OCI-LY3 (cell line): ENCODE measurements around the gene RTL9.

ENCODE experiments used
- EZH2phosphoT487 ChIP-seq: fragments of 200-600 bp; shearing (Covaris generic); IDR thresholded peaks from 2 replicates; pipeline ENCODE4 v1.6.1; 2018; ENCODE audit warnings: antibody characterized with exemption, mixed run types, low read depth
- TF ChIP-seq, protein P1 (sequence below): fragments of 200-600, 300-600 bp; sonication (generic); IDR thresholded peaks from 2 replicates; pipeline ENCODE4 v1.5.1; 2014; ENCODE audit warnings: antibody characterized with exemption, low read length, low read depth

DNA sequence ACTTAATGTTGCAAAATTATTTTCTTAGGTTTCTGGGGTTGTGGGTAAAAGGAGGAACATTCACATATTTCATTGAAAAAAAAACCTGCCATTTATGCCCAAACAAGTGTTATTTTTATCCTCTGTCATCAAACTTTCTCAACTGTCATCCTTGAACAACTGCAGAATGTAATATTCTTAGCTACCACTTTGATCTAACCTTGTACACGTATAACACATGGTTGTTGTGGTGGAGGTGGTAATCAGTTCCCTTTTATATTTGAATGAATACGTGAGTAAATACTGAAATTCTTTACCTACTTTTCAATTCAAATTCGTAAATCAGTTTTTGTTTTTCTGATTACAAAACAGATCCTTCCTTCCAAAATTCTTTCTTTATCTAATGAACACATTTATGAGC lies 37.0 kb upstream of the RTL9 start:
- TF ChIP-seq, protein P1, sequence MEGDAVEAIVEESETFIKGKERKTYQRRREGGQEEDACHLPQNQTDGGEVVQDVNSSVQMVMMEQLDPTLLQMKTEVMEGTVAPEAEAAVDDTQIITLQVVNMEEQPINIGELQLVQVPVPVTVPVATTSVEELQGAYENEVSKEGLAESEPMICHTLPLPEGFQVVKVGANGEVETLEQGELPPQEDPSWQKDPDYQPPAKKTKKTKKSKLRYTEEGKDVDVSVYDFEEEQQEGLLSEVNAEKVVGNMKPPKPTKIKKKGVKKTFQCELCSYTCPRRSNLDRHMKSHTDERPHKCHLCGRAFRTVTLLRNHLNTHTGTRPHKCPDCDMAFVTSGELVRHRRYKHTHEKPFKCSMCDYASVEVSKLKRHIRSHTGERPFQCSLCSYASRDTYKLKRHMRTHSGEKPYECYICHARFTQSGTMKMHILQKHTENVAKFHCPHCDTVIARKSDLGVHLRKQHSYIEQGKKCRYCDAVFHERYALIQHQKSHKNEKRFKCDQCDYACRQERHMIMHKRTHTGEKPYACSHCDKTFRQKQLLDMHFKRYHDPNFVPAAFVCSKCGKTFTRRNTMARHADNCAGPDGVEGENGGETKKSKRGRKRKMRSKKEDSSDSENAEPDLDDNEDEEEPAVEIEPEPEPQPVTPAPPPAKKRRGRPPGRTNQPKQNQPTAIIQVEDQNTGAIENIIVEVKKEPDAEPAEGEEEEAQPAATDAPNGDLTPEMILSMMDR, result no peak
- TF ChIP-seq EZH2phosphoT487, result no peak
